GM19240 (cell line): ENCODE results near the gene CTSK.
"Not testable (repeated sequence)": the region's sequence is repeated elsewhere in the genome, so short reads cannot be mapped to it uniquely, and the experiment has no call there.

Experiments used
- DNase-seq: peaks from one replicate; pipeline ENCODE4 v3.0.0; 2011; ENCODE audit warnings: low spot score; ENCODE audit not compliant: insufficient read length

CTSK gene

DNA sequence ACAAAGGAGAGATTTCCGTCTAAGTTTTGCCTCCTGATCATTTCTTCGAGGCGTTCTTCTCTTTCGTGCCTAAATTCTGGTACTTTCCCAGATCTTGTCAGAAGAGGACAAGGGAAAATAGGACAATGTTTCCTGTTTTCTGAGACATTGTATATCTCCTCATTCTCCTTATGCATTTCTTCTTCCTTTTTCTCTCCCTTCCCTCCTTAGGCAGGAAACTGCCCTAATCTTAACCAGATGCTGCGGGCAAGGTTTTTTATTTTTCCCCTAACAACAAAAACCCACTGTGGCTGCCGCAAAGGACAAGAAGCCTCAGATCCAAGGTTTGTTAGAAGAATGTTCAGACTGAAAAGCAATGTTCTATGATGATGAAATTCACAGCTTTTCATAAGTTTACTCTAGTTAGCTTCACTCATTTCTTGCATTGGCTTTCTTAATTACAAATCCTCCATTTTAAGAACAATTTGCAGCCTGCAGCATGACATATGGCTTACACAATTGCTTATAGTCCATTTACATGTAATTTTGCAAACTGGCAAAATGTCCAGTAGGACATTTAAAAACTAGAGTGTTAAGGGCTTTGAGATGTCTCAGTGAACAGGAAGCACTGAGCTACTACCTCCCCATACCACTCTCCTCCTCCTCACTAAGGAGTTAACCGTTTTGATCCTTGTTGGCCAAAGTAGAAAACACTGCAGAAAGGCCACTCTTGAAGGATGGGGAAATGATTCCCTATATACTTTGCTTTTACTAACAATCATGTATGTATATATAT lies 624 bp downstream of the CTSK start:
- DNase-seq = no peak

DNA sequence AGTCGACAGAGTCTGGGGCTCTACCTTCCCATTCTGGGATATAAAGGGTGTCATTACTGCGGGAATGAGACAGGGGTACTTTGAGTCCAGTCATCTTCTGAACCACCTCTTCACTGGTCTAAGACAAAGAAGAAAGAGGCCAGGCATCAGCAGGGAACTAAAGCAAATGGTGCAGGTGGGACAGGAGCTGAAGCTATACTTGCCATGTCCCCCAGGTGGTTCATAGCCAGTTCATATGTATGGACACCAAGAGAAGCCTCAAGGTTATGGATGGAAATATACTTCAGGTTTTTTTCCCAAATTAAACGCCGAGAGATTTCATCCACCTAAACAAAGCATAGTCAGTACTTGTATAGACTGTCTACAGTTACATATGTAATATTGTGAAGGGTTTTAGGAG lies 2.2 kb downstream of the CTSK start:
- DNase-seq = no peak

DNA sequence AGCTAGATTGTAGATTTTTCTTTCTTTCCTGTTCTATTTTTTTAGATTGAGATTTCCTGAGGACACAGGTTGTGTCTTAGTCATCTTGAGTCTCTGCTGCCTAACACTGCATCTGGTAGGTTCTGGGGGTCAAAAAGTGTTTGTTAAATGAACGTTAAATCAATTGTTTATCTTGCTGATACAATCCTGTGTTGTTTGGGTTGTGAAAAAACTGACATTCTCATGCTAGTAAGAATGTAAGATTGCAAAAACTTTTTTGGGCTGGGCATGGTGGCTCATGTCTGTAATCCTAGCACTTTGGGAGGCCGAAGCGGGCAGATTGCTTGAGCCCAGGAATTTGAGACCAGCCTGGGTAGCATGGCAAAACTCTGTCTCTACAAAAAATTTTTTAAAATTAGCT lies 3.4 kb downstream of the CTSK start:
- no peak for DNase-seq

DNA sequence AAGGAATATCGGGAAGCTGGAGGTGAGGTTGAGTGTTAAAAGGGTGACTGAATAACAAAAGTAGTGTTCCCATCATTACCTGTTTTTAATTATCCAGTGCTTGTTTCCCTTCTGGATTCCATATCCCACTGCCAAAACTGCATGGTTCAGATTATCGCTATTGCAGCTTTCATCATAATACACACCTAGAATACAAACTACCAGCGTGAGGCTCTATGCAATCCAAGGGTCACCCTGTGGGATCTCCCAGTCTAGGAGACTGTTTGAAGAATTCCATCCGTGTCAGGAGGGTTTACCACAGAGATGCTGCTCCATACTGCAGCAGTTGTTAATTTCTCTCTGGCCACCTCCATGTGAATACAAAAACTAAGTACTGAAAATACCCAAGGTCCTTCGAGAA lies 9.0 kb downstream of the CTSK start:
- no peak for DNase-seq

DNA sequence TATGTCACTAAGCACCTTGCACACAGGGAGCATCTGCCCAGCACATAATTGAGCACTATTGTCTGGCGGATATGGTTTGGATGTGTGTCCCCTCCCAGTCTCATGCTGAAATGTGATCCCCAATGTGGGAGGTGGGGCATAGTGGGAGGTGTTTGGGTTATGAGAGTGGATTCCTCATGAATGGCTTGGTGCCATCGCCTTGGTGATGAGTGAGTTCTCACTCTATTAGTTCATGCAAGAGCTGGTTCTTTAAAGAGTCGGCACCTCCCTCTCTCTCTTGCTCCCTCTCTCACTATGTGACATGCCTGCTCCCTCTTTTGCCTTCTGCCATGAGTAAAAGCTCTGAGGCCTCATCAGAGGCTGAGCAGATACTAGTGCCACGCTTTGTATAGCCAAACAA lies 9.5 kb downstream of the CTSK start:
- DNase-seq = no peak

DNA sequence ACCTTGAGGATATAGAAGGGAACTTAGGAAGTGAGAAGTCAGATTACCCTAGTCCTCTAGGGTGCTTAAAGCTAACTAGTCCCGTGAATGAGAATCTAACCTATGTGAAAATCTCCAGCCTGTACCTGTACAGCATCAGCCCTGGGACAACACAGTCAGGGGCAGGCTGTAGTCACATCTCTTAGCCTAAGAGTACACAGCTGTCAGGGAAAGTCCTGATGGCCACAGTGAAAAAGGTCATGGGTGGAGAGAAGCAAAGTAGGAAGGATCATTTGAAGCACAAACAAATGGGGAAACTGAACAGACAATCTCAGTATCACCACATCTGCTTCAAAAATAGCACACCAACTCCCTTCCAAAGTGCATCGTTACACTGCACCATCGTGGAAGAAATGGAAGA lies 11.7 kb downstream of the CTSK start:
- DNase-seq = no peak

DNA sequence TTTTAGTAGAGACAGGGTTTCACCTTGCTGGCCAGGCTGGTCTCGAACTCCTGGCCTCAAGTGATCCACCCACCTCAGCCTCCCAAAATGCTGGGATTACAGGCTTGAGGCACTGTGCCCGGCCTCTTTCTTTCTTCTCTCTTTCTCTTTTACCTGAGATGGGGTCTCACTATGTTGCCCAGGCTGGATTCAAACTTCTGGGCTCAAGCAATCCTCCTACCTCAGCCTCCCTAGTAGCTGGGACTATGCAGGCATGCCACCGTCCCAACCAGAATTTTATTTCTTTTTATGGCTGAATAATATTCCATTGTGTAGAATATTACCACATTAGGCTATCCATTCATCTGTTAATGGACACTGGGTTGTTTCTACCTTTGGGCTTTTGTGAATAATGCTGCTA lies 14.3 kb downstream of the CTSK start:
- not testable (repeated sequence) for DNase-seq

DNA sequence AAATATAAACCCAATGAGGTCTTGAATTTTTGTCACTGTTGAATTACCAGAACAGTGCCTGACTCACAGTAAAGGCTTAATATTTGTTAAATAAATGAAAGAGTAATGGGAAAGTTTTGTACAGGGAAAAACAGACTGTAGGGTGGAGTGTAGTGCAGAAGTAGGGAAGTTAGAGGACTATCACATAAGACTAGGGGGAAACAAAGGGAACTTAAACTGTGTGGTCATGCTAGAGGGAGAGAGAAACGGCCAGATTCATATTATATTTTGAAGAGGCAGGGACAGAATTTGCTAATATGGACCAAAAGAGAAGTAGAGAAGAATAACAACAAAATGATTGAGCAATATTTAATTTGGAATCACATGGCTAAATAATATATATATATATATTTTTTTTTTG lies 14.8 kb downstream of the CTSK start:
- DNase-seq = no peak

DNA sequence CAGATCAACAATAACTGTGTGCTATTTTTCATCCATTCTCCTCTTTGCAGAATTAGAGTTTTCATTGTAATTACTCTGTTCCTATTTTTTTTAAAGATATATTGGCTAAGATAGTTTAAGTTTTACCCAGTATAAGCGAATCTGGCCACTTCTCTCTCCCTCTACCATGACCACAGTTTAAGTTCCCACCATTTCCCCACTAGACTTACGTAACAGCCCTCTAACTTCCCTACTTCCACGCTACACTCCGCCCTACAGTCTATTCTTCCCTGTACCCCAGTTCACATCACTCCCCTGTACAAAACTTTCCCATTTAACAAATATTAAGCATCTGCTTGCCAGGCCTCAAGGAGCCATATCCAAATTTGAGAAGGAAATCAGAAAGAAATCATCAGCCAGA lies 16.5 kb downstream of the CTSK start:
- no peak for DNase-seq

DNA sequence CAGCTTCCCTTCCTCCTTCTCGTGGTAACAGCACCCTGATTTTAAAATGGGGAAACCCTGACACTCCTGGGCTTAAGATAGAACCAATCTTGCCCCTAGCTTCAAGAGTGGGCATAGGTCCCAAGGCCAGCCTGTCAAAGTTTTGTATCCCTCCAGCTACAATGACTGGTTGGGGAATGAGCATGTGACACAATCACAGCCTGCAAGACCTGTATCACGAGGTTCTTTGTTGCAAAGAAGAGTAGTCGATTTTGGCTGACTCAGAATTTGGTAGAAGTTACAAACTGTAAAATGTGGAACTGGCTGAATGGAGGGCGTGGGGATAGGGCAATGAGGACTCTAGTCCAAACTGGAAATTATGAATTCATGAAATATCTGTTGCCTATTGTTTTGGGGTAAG lies 18.7 kb downstream of the CTSK start:
- no peak for DNase-seq

DNA sequence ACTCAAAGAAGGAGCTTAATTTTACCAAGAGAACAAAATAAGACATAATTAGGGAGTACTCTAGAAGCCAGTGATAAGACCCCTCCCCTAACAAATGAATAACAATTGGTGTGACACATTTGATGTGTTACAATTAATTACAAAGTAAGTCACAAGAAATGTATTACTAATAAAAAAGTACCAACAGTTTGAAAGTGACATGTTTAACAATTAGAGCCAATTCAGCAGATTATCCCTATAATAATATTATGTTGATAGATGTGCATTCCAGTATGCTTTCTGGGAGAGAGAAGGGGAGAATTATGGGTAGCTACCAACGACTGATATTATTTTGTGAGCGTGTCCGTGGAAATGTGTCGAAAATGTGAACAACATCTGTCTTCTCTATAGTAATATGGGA lies 19.1 kb downstream of the CTSK start:
- DNase-seq = no peak

DNA sequence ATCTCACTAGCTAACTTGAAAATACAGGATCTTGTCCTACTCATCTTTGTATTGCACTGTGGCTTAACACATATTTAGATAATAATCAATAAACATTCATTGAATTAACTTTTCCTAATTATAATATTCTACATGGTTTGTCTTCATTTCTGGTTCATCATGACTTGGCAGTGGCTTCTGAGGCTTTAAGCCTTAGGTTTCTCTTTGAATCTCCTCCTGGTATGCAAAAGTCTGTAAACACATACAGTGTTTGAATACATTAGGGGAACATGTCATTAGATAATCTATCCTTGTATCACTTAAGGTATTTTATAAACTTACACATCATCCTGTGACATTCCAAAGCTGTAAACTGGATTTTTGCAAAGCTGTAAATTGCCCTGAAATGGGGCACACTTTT lies 20.6 kb downstream of the CTSK start:
- DNase-seq = no peak

DNA sequence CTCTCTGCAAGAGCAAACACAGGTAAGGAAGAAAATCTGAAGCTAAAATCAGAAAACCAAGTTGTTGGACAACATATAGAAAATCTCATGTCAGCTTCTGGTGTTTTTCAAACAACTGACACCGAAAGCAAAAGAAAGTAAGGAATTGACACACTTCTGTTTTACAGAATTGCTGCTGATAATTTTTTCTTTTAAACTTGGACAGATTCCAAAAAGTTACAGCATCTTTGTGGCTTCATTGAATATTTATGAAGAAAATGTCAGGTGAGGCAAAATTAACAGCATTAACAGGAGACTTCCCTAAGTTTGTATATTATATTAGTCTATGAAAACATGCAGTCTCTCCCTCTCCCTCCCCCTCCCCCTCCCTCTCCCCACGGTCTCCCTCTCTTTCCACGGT lies 27.6 kb downstream of the CTSK start:
- no peak for DNase-seq

DNA sequence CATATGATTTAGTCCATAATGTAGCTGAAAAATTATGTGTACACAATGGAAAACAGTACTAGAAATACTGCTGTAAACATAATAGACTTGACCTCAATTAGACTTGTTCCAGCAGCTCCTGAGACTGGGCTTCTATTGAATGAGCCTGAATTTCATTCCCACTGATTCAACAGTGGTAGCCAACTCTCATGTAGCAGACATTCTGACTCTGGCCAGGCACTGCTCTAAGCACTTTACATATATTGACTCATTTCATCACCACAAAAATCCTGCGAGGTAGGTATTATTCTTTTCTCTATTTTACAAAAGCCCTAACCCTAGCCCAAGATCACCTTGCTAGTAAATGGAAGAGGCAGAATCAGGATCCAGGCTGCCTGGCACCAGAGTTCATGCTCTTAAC lies 29.7 kb downstream of the CTSK start:
- no peak for DNase-seq

DNA sequence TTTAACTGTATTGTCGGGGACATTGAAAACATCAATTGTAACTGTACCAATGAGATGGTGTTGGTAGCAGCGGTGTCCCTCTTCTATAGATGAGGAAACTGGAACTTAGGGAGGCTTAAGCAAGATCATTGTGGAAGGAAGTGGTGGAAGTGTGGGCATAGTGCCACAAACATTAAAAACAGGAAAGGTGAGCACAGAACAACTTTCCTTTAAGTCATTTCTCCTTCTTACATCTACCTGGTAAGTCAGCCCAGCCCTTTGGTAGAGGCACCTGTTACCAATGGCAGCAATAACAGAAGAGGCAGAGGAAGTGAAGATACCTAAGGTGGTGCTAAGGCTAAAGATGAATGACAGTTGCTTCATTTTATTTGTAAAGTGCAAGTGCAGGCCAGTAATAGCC lies 30.5 kb downstream of the CTSK start:
- DNase-seq = no peak

DNA sequence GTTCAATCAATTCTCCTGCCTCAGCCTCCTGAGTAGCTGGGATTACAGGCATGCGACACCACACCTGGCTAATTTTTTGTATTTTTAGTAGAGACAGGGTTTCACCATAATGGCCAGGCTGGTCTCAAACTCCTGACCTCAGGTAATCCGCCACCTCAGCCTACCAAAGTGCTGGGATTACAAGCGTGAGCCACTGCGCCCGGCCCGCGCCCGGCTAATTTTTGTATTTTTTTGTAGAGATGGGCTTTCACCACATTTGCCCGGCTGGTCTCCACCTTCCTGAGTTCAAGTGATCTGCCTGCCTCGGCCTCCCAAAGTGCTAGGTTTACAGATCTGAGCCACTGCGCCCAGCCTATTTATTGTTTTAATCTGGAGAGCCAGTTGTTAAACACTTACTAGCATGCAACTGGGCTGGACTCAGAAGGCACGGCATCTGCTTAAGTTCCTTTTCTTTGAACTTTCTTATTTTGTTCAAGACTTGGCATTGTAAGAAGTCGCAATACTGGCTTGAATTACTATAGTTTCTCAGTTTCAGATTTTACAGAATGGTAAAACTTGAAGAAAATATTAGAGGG lies 32.0 kb downstream of the CTSK start:
- not testable (repeated sequence) for DNase-seq

DNA sequence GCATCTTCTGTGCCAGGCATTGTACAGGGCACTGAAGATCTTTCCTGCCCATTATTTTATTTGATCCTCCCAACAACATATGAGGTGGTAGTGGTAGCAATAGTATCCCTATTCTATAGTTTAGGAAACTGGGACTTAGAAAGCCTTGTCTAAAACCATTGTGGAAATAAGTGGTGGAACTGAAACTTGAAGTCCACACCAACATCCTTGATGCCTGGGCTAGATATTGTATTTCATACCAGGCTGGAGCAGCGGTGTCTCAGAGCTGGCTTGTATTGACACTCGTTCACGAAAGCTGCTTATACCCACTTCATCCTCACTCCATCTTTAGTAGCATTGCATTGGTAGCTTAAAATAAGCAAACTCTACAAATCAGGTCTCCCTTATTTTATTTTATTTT lies 32.8 kb downstream of the CTSK start:
- no peak for DNase-seq

DNA sequence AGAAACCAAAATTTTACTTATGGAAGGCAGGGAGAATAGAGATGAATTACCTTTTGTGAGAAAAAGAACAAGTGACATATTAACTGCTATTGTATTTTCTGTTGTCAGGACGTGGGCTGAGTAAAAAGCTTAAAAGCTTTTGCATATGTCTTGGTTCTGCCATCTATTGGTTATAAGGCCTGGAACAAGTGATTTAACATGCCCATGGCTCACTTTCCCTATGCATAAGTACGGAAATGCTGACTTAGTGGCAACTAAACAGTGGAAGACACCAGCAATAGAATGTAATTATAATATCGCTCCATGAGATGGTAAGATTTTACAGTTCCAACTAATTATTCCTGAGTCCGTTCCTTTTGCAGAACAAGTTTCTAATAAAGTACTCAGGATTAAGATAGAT lies 35.7 kb downstream of the CTSK start:
- DNase-seq = no peak

DNA sequence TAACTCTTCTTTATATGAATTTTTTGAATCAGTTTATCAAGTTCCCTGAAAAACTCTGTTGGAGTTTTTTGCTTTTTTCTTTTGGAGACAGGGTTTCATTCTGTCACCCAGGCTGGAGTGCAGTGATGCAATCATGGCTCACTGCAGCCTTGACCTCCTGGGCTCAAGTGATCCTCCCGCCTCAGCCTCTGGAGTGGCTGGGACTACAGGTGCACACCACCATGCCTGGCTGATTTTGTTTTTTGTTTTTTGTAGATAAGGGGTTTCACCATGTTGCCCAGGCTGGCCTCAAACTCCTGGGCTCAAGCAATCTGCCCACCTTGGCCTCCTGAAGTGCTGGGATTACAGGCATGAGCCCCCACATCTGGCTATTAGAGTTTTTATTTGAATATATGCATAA lies 40.4 kb downstream of the CTSK start:
- DNase-seq = not testable (repeated sequence)

DNA sequence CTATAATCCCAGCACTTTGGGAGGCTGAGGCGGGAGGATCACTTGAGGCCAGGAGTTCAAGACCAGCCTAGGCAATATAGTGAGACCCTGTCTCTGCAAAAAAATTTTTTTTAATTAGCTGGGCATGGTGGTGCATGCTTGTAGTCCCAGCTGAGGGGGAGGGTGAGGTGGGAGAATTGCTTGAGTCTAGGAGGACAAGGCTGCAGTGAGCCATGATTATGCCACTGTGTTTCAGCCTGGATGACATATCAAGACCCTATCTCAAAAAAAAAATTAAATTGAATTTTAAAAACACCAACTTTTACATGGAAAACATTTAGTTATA lies 42.1 kb downstream of the CTSK start:
- not testable (repeated sequence) for DNase-seq

DNA sequence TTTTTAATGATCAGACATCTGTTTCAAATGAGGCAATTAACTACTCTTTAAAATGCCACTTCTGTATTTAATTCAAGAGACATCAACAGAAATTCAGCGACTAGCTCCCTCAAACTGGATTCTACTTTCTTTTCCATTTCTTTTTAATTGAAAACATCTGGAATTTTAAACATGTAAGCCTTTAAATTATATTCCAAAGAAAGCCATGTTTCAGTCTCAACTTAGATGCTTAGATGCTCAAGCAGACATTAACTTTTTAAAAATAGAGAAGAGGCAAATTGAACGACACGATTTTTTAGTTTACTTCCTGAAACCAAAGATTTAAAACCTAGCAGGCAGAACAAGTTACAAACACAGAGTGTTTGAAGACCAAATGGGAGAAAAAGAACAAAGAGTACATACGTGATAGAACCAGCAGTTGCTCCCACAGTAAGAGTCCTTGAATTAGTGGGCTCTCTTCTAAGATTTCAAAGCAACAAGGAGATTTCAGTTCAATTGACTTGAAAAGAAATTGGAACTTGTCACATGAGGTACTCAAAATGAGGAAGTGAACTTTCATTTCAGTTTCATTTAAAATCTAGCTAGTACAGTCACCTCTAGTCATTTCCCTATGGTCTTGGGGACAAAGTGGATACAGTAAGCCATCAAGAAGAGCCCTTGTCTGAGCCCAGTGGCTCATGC lies 42.6 kb downstream of the CTSK start, which contains the start of gene CTSS:
Gene CTSS, minus strand, starts transcription at position 483 of the 681 bp plus-strand sequence. CDS start 1,015 bp downstream, outside the sequence.
- peak; percentile 41 for DNase-seq

DNA sequence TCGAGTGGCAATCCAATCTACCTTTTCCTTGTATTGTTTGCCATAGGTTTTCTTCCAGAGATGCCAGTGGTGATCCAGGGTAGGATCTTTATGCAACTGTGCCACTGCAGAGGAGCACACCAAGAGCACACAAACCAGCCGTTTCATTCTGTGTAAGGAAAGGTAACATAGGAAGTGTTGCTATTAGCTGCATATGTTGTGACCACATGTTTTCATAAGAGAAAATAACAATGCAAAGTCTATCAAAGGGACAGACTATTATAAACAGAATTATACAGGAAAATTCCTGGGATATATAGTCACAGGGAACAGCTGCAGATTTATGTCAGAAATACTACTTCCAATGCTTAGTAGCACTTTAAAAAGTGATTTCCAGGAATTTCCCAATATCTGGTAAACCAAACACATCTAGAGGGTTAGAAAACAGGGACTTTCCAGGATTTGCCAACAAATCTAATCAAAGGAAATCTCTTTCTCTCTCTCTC lies 43.4 kb downstream of the CTSK start:
- DNase-seq = no peak

DNA sequence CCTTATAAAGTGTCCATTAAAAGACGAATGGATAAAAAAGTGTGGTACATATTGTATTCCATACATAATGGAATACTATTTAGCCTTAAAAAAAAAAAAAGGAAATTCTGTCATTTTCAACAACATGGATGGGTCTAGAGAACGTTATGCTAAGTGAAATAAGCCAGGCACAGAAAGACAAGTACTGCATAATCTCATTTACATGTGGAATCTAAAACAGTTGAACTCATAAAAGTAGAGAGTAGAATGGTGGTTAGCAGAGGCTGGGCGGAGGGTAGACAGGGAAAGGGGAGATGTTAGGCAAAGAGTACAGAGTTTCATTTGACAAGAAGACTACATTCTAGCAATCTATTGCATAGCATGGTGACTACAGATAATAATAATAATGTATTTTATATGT lies 45.0 kb downstream of the CTSK start:
- no peak for DNase-seq
